Sigmoid colon (tissue), 7 donors: Measurements from ENCODE around the gene KYAT1. TPM values are rescaled to one million over a fixed set of nuclear protein-coding genes. Genes with fewer than 3 reads are reported as not detected.

Experiments
- DNase-seq: peaks from one replicate; pipeline ENCODE4 v3.0.0-alpha.2; 2019
- H3K27ac ChIP-seq, 4 donors: fragments of 200-600 bp; sonication (generic); one replicate each; pipeline ENCODE4 v1.5.1; 2016 to 2019; ENCODE audit warnings: mild to moderate bottlenecking in 1 of 4
- H3K27me3 ChIP-seq, 3 donors: fragments of 200-600 bp; sonication (generic); one replicate each; pipeline ENCODE4 v1.5.1; 2019; ENCODE audit warnings: mild to moderate bottlenecking in 1 of 3
- H3K36me3 ChIP-seq, 4 donors: fragments of 200-600 bp; sonication (generic); one replicate each; pipeline ENCODE4 v1.5.1; 2016 to 2019
- H3K4me1 ChIP-seq, 4 donors: fragments of 200-600 bp; sonication (generic); one replicate each; pipeline ENCODE4 v1.5.1; 2017 to 2019
- H3K4me3 ChIP-seq, 4 donors: fragments of 200-600 bp; sonication (generic); one replicate each; pipeline ENCODE4 v1.5.1; 2017 to 2019; ENCODE audit warnings: mild to moderate bottlenecking in 2 of 4, moderate library complexity in 1 of 4
- H3K9me3 ChIP-seq, 4 donors: fragments of 200-600 bp in 3 of 4; sonication (generic) in 3 of 4; one replicate each; pipeline versions ENCODE4 v1.5.1 to v1.6.1; 2013 to 2019
- EP300 ChIP-seq, 4 donors: sonication (generic); formaldehyde crosslinking; IDR thresholded peaks; one replicate each; pipeline ENCODE4 v1.6.1; 2017; ENCODE audit warnings: antibody characterized with exemption in 4 of 4
- POLR2A ChIP-seq, 2 donors: fragments of 450-650 bp; IDR thresholded peaks; one replicate each; pipeline ENCODE4 v1.6.1; 2016; ENCODE audit warnings: antibody characterized with exemption in 2 of 2, mild to moderate bottlenecking in 2 of 2, moderate library complexity in 2 of 2
- POLR2AphosphoS5 ChIP-seq, 4 donors: sonication (generic); formaldehyde crosslinking; IDR thresholded peaks; one replicate each; pipeline ENCODE4 v1.6.1; 2017; ENCODE audit warnings: antibody characterized with exemption in 4 of 4
- WGBS, 2 donors: extraction: QIAGEN DNeasy Blood & Tissue Kit; methylation state at CpG; one replicate each; pipeline ENCODE4 v1.1.7; 2013; 5-methylcytosine and 5-hydroxymethylcytosine counted together
- intact Hi-C: fragments of 100-400 bp; cut with DNase I; formaldehyde crosslinking; loops from one replicate; pipeline ENCODE4 v1.15.1; 2023
- polyA plus RNA-seq, 3 donors: library from polyadenylated mRNA; stranded (reverse); fragments of 200-250 nt; gene quantifications; one replicate each; pipeline ENCODE4 v1.2.3, GENCODE V29; 2013
- total RNA-seq, 4 donors: library from RNA; depleted of rRNA; stranded (reverse); fragments of >200 nt; gene quantifications; one replicate each; pipeline ENCODE4 v1.1.0, GENCODE V29; 2016
- TF ChIP-seq, protein P1 (sequence below), 4 experiments: fragments of 450-650 bp in 3 of 4; fragments of 200-600 bp in 1 of 4; IDR thresholded peaks; one replicate each; pipeline ENCODE4 v1.5.1; 2016 to 2019; ENCODE audit warnings: antibody characterized with exemption in 4 of 4, mild to moderate bottlenecking in 3 of 4, moderate library complexity in 2 of 4
- donor health status: healthy with polysubstance abuse.
- donor health status: Bipolar disorder and iron deficiency.
- donor health status: healthy.

The KYAT1 gene
- total and polyA plus RNA-seq, 7 donors: 0.60 to 8.0 (median 4.5) TPM

DNA sequence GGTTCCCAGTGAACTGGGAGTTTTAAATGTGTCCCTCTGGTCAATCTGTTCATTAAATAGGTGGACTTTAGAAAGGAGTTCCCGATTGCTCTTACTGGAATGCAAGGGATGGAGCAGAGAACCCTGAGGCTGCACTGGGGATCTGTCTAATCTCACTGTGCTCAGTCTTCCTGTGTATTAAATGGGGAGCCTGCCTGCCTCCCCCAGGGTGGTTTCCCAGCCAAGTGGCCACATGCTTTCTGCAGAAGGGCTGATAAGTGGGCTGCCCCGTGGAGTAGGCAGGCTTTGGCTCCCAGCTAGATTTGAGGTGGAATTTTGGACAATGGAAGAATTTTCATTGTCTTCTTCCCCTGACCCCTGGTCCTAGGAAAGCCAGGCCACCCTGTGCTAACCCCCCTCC, 25.0 kb upstream of the KYAT1 start:
- H3K4me3 ChIP-seq: no peak overlapping the region
- peaks cover 0 to 44% (median 41%) of the 10 kb centered on the region in 4 donors for H3K4me1 ChIP-seq
- no peak for TF ChIP-seq POLR2A (IDR thresholded peaks at IDR 0.05)
- no peak for TF ChIP-seq EP300 (IDR thresholded peaks at IDR 0.05)
- TF ChIP-seq, protein P1, sequence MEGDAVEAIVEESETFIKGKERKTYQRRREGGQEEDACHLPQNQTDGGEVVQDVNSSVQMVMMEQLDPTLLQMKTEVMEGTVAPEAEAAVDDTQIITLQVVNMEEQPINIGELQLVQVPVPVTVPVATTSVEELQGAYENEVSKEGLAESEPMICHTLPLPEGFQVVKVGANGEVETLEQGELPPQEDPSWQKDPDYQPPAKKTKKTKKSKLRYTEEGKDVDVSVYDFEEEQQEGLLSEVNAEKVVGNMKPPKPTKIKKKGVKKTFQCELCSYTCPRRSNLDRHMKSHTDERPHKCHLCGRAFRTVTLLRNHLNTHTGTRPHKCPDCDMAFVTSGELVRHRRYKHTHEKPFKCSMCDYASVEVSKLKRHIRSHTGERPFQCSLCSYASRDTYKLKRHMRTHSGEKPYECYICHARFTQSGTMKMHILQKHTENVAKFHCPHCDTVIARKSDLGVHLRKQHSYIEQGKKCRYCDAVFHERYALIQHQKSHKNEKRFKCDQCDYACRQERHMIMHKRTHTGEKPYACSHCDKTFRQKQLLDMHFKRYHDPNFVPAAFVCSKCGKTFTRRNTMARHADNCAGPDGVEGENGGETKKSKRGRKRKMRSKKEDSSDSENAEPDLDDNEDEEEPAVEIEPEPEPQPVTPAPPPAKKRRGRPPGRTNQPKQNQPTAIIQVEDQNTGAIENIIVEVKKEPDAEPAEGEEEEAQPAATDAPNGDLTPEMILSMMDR (IDR thresholded peaks at IDR 0.05): no peak
- no peak for TF ChIP-seq POLR2AphosphoS5 (IDR thresholded peaks at IDR 0.05)
- WGBS, 2 donors: 68 to 73% methylated on average over 2 of the region's 2 CpGs
- H3K36me3 ChIP-seq: peaks cover 24 to 50% (median 30%) of the 10 kb centered on the region in 4 donors
- DNase-seq: no peak
- no peaks in the 10 kb centered on the region for H3K27me3 ChIP-seq
- peak overlapping the region in 2 of 4 donors; percentile 1 to 47 for H3K27ac ChIP-seq
- intact Hi-C loops: no loop called here
- H3K9me3 ChIP-seq: no peaks in the 10 kb centered on the region

GRCh38 chr9:128905964-128906363, 24.2 kb upstream of the KYAT1 start:
- WGBS, 2 donors: 93 to 94% methylated on average over 7 of the region's 7 CpGs
- Histone ChIP-seq H3K4me3 (no peak overlapping the region), H3K27me3 (no peaks in the 10 kb centered on the region), H3K4me1 (peaks cover 0 to 38% (median 33%) of the 10 kb centered on the region in 4 donors), H3K36me3 (peaks cover 24 to 57% (median 32%) of the 10 kb centered on the region in 4 donors), H3K9me3 (no peaks in the 10 kb centered on the region), H3K27ac (peak overlapping the region in 2 of 4 donors; percentile 27 to 29)
- DNase-seq: no peak
- intact Hi-C loops: no loop called here
- no peak for TF ChIP-seq EP300 (IDR thresholded peaks at IDR 0.05)
- no peak for TF ChIP-seq POLR2AphosphoS5 (IDR thresholded peaks at IDR 0.05)
- TF ChIP-seq POLR2A (IDR thresholded peaks at IDR 0.05): no peak
- TF ChIP-seq, protein P1 (IDR thresholded peaks at IDR 0.05): no peak

- TF ChIP-seq POLR2AphosphoS5 (IDR thresholded peaks at IDR 0.05) (no peak), EP300 (IDR thresholded peaks at IDR 0.05) (no peak), POLR2A (IDR thresholded peaks at IDR 0.05) (no peak)
- TF ChIP-seq, protein P1 (IDR thresholded peaks at IDR 0.05): no peak
- Histone ChIP-seq H3K27me3 (no peaks in the 10 kb centered on the region), H3K27ac (peak overlapping the region in 2 of 4 donors; percentile 0 to 45), H3K9me3 (no peaks in the 10 kb centered on the region), H3K36me3 (peaks cover 18 to 48% (median 22%) of the 10 kb centered on the region in 4 donors), H3K4me1 (peaks cover 0 to 28% (median 24%) of the 10 kb centered on the region in 4 donors), H3K4me3 (no peak overlapping the region)
- WGBS, 2 donors: 89 to 93% methylated on average over 10 of the region's 10 CpGs
- intact Hi-C loops: no loop called here
- DNase-seq: no peak
Observed at GRCh38 chr9:128903871-128904620, 22.3 kb upstream of the KYAT1 start.

GRCh38 chr9:128903079-128903461, 21.3 kb upstream of the KYAT1 start:
- Histone ChIP-seq H3K27ac (peak overlapping the region; percentile 19 to 58 (median 44)), H3K4me3 (no peak overlapping the region), H3K36me3 (peaks cover 8 to 48% (median 17%) of the 10 kb centered on the region in 4 donors), H3K27me3 (no peaks in the 10 kb centered on the region), H3K4me1 (peaks cover 0 to 35% (median 33%) of the 10 kb centered on the region in 4 donors), H3K9me3 (no peaks in the 10 kb centered on the region)
- intact Hi-C loops: no loop called here
- no peak for DNase-seq
- TF ChIP-seq POLR2AphosphoS5 (IDR thresholded peaks at IDR 0.05) (no peak), POLR2A (IDR thresholded peaks at IDR 0.05) (no peak), EP300 (IDR thresholded peaks at IDR 0.05) (no peak)
- TF ChIP-seq, protein P1 (IDR thresholded peaks at IDR 0.05): no peak
- 85 to 97% methylated on average over 2 of the region's 2 CpGs for WGBS, 2 donors
